A549 (cell line): ENCODE measurements around the gene UTS2B. TPM values are rescaled to one million over a fixed set of nuclear protein-coding genes. Genes with fewer than 3 reads are reported as not detected.

Source experiments
- ATAC-seq, 2 experiments: fragments of 200-7000 bp in 1 of 2; fragments of >200 bp in 1 of 2; cut with Nextera tagmentation in 1 of 2; cut with Tn5 transposase in 1 of 2; 3 replicates each; pipeline versions ENCODE4 v1.8.0 to v1.9.1; 2018 to 2020; ENCODE audit warnings: mild to moderate bottlenecking in 1 of 2, moderate library complexity in 1 of 2
- CTCF ChIA-PET: fragments of 300-600 bp; sonication (Branson Sonifier 250); formaldehyde crosslinking; extraction: SDS; loops from one replicate; lab custom pipeline; 2021; ENCODE audit warnings: antibody characterized with exemption, inconsistent platforms; lab: Yijun Ruan, JAX
- POLR2A ChIA-PET: fragments of 350-600 bp; formaldehyde crosslinking; extraction: SDS; loops from one replicate; lab custom pipeline; 2021; ENCODE audit warnings: antibody characterized with exemption, inconsistent platforms; lab: Yijun Ruan, JAX
- DNase-seq, 2 experiments: peaks; one replicate each; pipeline versions ENCODE4 v3.0.0 to v3.0.0-alpha.2; 2011 to 2016; ENCODE audit warnings: low read depth in 1 of 2, low spot score in 1 of 2
- FAIRE-seq: peaks from 2 replicates; lab custom pipeline; 2011; peaks lifted over from hg19 to GRCh38; lab: Jason Lieb, UNC
- H3K27ac ChIP-seq, 2 experiments: fragments of >200 bp; sonication (Bioruptor Twin); formaldehyde crosslinking; 3 replicates each; pipeline ENCODE4 v1.5.1; 2016 to 2017
- H3K4me1 ChIP-seq: fragments of >200 bp; sonication (Bioruptor Twin); formaldehyde crosslinking; 3 replicates; pipeline ENCODE4 v1.6.1; 2016
- H3K4me2 ChIP-seq: fragments of >200 bp; sonication (Bioruptor Twin); formaldehyde crosslinking; 3 replicates; pipeline ENCODE4 v1.6.1; 2016
- H3K4me3 ChIP-seq: fragments of >200 bp; sonication (Bioruptor Twin); formaldehyde crosslinking; 3 replicates; pipeline ENCODE4 v1.5.1; 2016
- H3K9me3 ChIP-seq: fragments of >200 bp; sonication (Bioruptor Twin); formaldehyde crosslinking; 3 replicates; pipeline ENCODE4 v1.6.1; 2016
- BHLHE40 ChIP-seq: IDR thresholded peaks from 2 replicates; pipeline ENCODE4 v1.6.1; 2012; ENCODE audit warnings: low read depth, low read length, inconsistent platforms
- CHD2 ChIP-seq: fragments of 150-350 bp; IDR thresholded peaks from 2 replicates; pipeline ENCODE4 v1.6.1; 2014; ENCODE audit warnings: low read length; ENCODE audit not compliant: partially characterized antibody
- E2F6 ChIP-seq: IDR thresholded peaks from 2 replicates; pipeline ENCODE4 v1.6.1; 2012; ENCODE audit warnings: low read depth, borderline replicate concordance
- EHF ChIP-seq: fragments of 250-450 bp; sonication (Bioruptor Pico); IDR thresholded peaks from 2 replicates; pipeline ENCODE4 v1.5.0; 2020; ENCODE audit warnings: mild to moderate bottlenecking
- ELK1 ChIP-seq: fragments of 150-350 bp; IDR thresholded peaks from 2 replicates; pipeline ENCODE4 v1.6.1; 2014; ENCODE audit warnings: low read depth, mild to moderate bottlenecking, low read length
- FOSL2 ChIP-seq, 2 experiments: fragments of 450-650 bp in 1 of 2; fragments of >200 bp in 1 of 2; sonication (Bioruptor Twin) in 1 of 2; formaldehyde crosslinking; IDR thresholded peaks; 2 replicates each; pipeline versions ENCODE4 v1.5.0 to v1.6.1; 2016 to 2020; ENCODE audit warnings: mild to moderate bottlenecking in 1 of 2, moderate library complexity in 1 of 2
- FOXS1 ChIP-seq: fragments of 250-450 bp; sonication (Bioruptor Pico); IDR thresholded peaks from 2 replicates; pipeline ENCODE4 v1.5.0; 2020; ENCODE audit warnings: mild to moderate bottlenecking, moderate library complexity
- HEYL ChIP-seq: fragments of 250-450 bp; sonication (Bioruptor Pico); IDR thresholded peaks from 2 replicates; pipeline ENCODE4 v1.8.0; 2021; ENCODE audit warnings: mild to moderate bottlenecking, moderate library complexity
- JUN ChIP-seq, 2 experiments: fragments of >200 bp; sonication (Bioruptor Twin); formaldehyde crosslinking; IDR thresholded peaks; 2 replicates in 1 of 2; 3 replicates in 1 of 2; pipeline ENCODE4 v1.6.1; 2016 to 2017
- KDM1A ChIP-seq: fragments of 200-600 bp; sonication (generic); IDR thresholded peaks from 2 replicates; pipeline ENCODE4 v1.6.1; 2016; ENCODE audit warnings: low read depth, mild to moderate bottlenecking
- KDM5A ChIP-seq: fragments of 200-600 bp; sonication (generic); IDR thresholded peaks from 2 replicates; pipeline ENCODE4 v1.6.1; 2016; ENCODE audit warnings: antibody characterized with exemption, mild to moderate bottlenecking
- MAFK ChIP-seq: fragments of 450-650 bp; IDR thresholded peaks from 2 replicates; pipeline ENCODE4 v1.6.1; 2014; ENCODE audit not compliant: partially characterized antibody
- MYC ChIP-seq: IDR thresholded peaks from 2 replicates; pipeline ENCODE4 v1.6.1; 2012; ENCODE audit warnings: mild to moderate bottlenecking, inconsistent platforms, low read length, improper control_type of control experiment, borderline replicate concordance
- NFE2L2 ChIP-seq: fragments of 150-350 bp; conservative IDR thresholded peaks from 2 replicates; pipeline ENCODE4 v1.6.1; 2014; ENCODE audit warnings: low read length
- NR3C1 ChIP-seq: fragments of >200 bp; sonication (Bioruptor Twin); formaldehyde crosslinking; IDR thresholded peaks from 3 replicates; pipeline ENCODE4 v1.6.1; 2017
- RNF2 ChIP-seq: fragments of 200-600 bp; sonication (generic); IDR thresholded peaks from 2 replicates; pipeline ENCODE4 v1.6.1; 2016; ENCODE audit warnings: low read depth, mild to moderate bottlenecking, antibody characterized with exemption, moderate library complexity, borderline replicate concordance
- SREBF2 ChIP-seq: fragments of 450-650 bp; IDR thresholded peaks from 2 replicates; pipeline ENCODE4 v1.6.1; 2014; ENCODE audit warnings: mild to moderate bottlenecking, moderate library complexity
- ZFP36 ChIP-seq: fragments of 450-650 bp; IDR thresholded peaks from 2 replicates; pipeline ENCODE4 v1.6.1; 2014; ENCODE audit warnings: borderline replicate concordance; ENCODE audit not compliant: partially characterized antibody
- WGBS: methylation state at CpG from one replicate; pipeline ENCODE4 v1.1.6; 2017; ENCODE audit errors: missing lambda C conversion rate; 5-methylcytosine and 5-hydroxymethylcytosine counted together
- polyA plus RNA-seq, 4 experiments: library from polyadenylated mRNA; depleted of rRNA in 3 of 4; stranded (reverse); fragments of >200 nt; fragmentation: RNase III in 1 of 4; extraction: RNeasy Plus Mini Kit Qiagen cat#74134 plus additional on column Dnase treatment in 1 of 4; gene quantifications; 2 replicates in 3 of 4; 3 replicates in 1 of 4; pipeline ENCODE4 v1.2.3, GENCODE V29; 2011 to 2017
- TF ChIP-seq, protein P1 (sequence below): fragments of 250-450 bp; sonication (Bioruptor Pico); IDR thresholded peaks from 2 replicates; pipeline ENCODE4 v1.5.0; 2021; ENCODE audit warnings: mild to moderate bottlenecking, moderate library complexity, borderline replicate concordance
- TF ChIP-seq, protein P2 (sequence below): fragments of 200-600 bp; sonication (generic); IDR thresholded peaks from 2 replicates; pipeline ENCODE4 v1.6.1; 2016; ENCODE audit warnings: antibody characterized with exemption, mild to moderate bottlenecking, moderate library complexity

The UTS2B gene
- polyA plus RNA-seq, 2 of the 4 experiments (the other 2 are of a cell fraction) = 0.16 TPM; not detected in 1

GRCh38 chr3:191338177-191338488 lies 7.8 kb upstream of the UTS2B start:
- POLR2A ChIA-PET = no interaction called here
- no peak for TF ChIP-seq NFE2L2
- TF ChIP-seq KDM1A = no peak
- TF ChIP-seq FOSL2 (IDR thresholded peaks at IDR 0.05) = no peak
- TF ChIP-seq FOSL2 (CRISPR knock-in tag; IDR thresholded peaks at IDR 0.05) = no peak
- TF ChIP-seq, protein P1, sequence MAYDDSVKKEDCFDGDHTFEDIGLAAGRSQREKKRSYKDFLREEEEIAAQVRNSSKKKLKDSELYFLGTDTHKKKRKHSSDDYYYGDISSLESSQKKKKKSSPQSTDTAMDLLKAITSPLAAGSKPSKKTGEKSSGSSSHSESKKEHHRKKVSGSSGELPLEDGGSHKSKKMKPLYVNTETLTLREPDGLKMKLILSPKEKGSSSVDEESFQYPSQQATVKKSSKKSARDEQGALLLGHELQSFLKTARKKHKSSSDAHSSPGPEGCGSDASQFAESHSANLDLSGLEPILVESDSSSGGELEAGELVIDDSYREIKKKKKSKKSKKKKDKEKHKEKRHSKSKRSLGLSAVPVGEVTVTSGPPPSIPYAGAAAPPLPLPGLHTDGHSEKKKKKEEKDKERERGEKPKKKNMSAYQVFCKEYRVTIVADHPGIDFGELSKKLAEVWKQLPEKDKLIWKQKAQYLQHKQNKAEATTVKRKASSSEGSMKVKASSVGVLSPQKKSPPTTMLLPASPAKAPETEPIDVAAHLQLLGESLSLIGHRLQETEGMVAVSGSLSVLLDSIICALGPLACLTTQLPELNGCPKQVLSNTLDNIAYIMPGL (CRISPR knock-in tag) = no peak
- TF ChIP-seq E2F6 = no peak
- TF ChIP-seq, all 56 proteins: peak for 0
- 73% methylated on average over 4 of the region's 4 CpGs for WGBS
- no peak for FAIRE-seq
- DNase-seq = no peak
- H3K4me3 ChIP-seq = no peak overlapping the region
- CTCF ChIA-PET = no interaction called here
- H3K4me2 ChIP-seq = peak overlapping the region; percentile 33
- peaks cover 46% of the 10 kb centered on the region for H3K4me1 ChIP-seq
- no peaks in the 10 kb centered on the region for H3K9me3 ChIP-seq
- peak overlapping the region in 1 of 2 experiments; percentile 48; a peak in 1 of 6 replicates for H3K27ac ChIP-seq
- ATAC-seq = no peak

DNA sequence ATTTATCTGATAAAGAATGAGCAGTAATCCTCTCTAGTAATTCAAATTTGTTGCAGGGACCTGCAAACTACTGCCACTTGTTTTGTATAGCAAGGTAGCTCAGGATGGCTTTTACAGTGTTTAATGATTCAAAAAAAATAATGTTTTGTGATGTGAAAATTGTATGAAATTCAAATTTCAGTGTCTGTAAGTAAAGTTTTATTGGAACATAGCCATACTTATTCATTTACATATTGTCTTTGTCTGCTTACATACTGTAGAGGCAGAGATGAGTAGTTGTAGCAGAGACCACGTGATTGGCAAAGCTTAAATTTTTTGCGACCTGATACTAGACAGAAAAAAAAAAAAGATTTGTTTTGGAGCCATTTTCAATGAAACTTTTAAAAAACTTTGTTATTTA lies 6.5 kb upstream of the UTS2B start:
- Histone ChIP-seq H3K4me1 (peaks cover 39% of the 10 kb centered on the region), H3K27ac (no peak overlapping the region), H3K9me3 (no peaks in the 10 kb centered on the region), H3K4me2 (no peak overlapping the region), H3K4me3 (no peak overlapping the region)
- DNase-seq (no peak), ATAC-seq (no peak), FAIRE-seq (no peak)
- ChIA-PET POLR2A (no interaction called here), CTCF (no interaction called here)
- 72% methylated on average over 2 of the region's 2 CpGs for WGBS
- TF ChIP-seq ELK1 = no peak
- TF ChIP-seq JUN (IDR thresholded peaks at IDR 0.05) = no peak
- TF ChIP-seq NFE2L2 = no peak
- TF ChIP-seq MAFK = no peak
- TF ChIP-seq BHLHE40 = no peak
- TF ChIP-seq MYC = no peak
- TF ChIP-seq ZFP36 = no peak
- TF ChIP-seq, protein P2, sequence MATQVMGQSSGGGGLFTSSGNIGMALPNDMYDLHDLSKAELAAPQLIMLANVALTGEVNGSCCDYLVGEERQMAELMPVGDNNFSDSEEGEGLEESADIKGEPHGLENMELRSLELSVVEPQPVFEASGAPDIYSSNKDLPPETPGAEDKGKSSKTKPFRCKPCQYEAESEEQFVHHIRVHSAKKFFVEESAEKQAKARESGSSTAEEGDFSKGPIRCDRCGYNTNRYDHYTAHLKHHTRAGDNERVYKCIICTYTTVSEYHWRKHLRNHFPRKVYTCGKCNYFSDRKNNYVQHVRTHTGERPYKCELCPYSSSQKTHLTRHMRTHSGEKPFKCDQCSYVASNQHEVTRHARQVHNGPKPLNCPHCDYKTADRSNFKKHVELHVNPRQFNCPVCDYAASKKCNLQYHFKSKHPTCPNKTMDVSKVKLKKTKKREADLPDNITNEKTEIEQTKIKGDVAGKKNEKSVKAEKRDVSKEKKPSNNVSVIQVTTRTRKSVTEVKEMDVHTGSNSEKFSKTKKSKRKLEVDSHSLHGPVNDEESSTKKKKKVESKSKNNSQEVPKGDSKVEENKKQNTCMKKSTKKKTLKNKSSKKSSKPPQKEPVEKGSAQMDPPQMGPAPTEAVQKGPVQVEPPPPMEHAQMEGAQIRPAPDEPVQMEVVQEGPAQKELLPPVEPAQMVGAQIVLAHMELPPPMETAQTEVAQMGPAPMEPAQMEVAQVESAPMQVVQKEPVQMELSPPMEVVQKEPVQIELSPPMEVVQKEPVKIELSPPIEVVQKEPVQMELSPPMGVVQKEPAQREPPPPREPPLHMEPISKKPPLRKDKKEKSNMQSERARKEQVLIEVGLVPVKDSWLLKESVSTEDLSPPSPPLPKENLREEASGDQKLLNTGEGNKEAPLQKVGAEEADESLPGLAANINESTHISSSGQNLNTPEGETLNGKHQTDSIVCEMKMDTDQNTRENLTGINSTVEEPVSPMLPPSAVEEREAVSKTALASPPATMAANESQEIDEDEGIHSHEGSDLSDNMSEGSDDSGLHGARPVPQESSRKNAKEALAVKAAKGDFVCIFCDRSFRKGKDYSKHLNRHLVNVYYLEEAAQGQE = no peak
- TF ChIP-seq FOXS1 = no peak

- CTCF ChIA-PET = no interaction called here
- Histone ChIP-seq H3K4me3 (no peak overlapping the region), H3K4me2 (no peak overlapping the region), H3K27ac (no peak overlapping the region), H3K4me1 (peaks cover 49% of the 10 kb centered on the region), H3K9me3 (no peaks in the 10 kb centered on the region)
- POLR2A ChIA-PET = no interaction called here
- no peak for TF ChIP-seq FOSL2 (IDR thresholded peaks at IDR 0.05)
- TF ChIP-seq FOSL2 (CRISPR knock-in tag; IDR thresholded peaks at IDR 0.05) = no peak
- no peak for TF ChIP-seq NFE2L2
- TF ChIP-seq NR3C1 = no peak
- TF ChIP-seq MAFK = no peak
- no peak for TF ChIP-seq HEYL (CRISPR knock-in tag)
- TF ChIP-seq SREBF2 = no peak
- TF ChIP-seq RNF2 = no peak
- TF ChIP-seq ZFP36 = no peak
- TF ChIP-seq, protein P2 = no peak
- no peak for TF ChIP-seq CHD2
- no peak for TF ChIP-seq KDM5A
- no peak for TF ChIP-seq EHF (CRISPR knock-in tag)
- no peak for TF ChIP-seq KDM1A
- DNase-seq (no peak), FAIRE-seq (no peak), ATAC-seq (no peak)
- 93% methylated on average over 4 of the region's 4 CpGs for WGBS
These were observed 4.1 kb upstream of the UTS2B start for GRCh38 chr3:191334346-191334893.
